Measurements from ENCODE around the gene KIAA2012.

GRCh38 chr2:202105025-202105424 is 32.0 kb downstream of the KIAA2012 start:
- TF ChIP-seq CTCF (conservative IDR thresholded peaks at IDR 0.05 in 1 of 2, IDR thresholded peaks at IDR 0.05 in 1 of 2; ENCODE audit: extremely low read depth in 1 of 2, insufficient read depth in 1 of 2, low read depth in 1 of 2, low read length in 2 of 2) (no peak), EZH2 (IDR thresholded peaks at IDR 0.05; ENCODE audit: borderline replicate concordance, low read length) (no peak)

Measured in mammary epithelial cell (primary cell).